Transverse colon (tissue), 4 donors: ENCODE results near the gene CD96. TPM values are rescaled to one million over a fixed set of nuclear protein-coding genes. Genes with fewer than 3 reads are reported as not detected.

ENCODE experiments used
- DNase-seq: peaks from one replicate; pipeline ENCODE4 v3.0.0-alpha.2; 2019
- H3K27ac ChIP-seq, 4 donors: fragments of 200-600 bp; sonication (generic); 2 replicates each; pipeline ENCODE4 v1.5.1; 2016 to 2018; ENCODE audit warnings: inconsistent platforms in 4 of 4
- H3K27me3 ChIP-seq: fragments of 200-600 bp; sonication (generic); 2 replicates; pipeline ENCODE4 v1.5.1; 2017; ENCODE audit warnings: inconsistent platforms
- H3K36me3 ChIP-seq, 4 donors: fragments of 200-600 bp; sonication (generic); 2 replicates each; pipeline ENCODE4 v1.5.1; 2017 to 2019; ENCODE audit warnings: inconsistent platforms in 4 of 4
- H3K4me1 ChIP-seq, 4 donors: fragments of 200-600 bp; sonication (generic); 2 replicates each; pipeline ENCODE4 v1.5.1; 2017 to 2020; ENCODE audit warnings: inconsistent platforms in 4 of 4
- H3K4me3 ChIP-seq, 4 donors: fragments of 200-600 bp; sonication (generic); 1 replicate in 1 of 4; 2 replicates in 3 of 4; pipeline versions ENCODE4 v1.5.1 to v1.6.1; 2017 to 2019; ENCODE audit warnings: inconsistent platforms in 4 of 4
- H3K9me3 ChIP-seq, 2 donors: fragments of 200-600 bp; sonication (generic); 2 replicates each; pipeline ENCODE4 v1.5.1; 2017 to 2019; ENCODE audit warnings: inconsistent platforms in 2 of 2
- EP300 ChIP-seq: sonication (generic); formaldehyde crosslinking; IDR thresholded peaks from one replicate; pipeline ENCODE4 v1.6.1; 2017; ENCODE audit warnings: antibody characterized with exemption, low read depth
- POLR2A ChIP-seq: fragments of 450-650 bp; IDR thresholded peaks from one replicate; pipeline ENCODE4 v1.6.1; 2016; ENCODE audit warnings: antibody characterized with exemption, mild to moderate bottlenecking, moderate library complexity
- POLR2AphosphoS5 ChIP-seq, 3 donors: sonication (generic); formaldehyde crosslinking; IDR thresholded peaks; one replicate each; pipeline ENCODE4 v1.6.1; 2016; ENCODE audit warnings: antibody characterized with exemption in 3 of 3
- WGBS, 2 donors: methylation state at CpG; one replicate each; pipeline ENCODE4 v1.1.5; 2018; ENCODE audit warnings: low coverage in 1 of 2; 5-methylcytosine and 5-hydroxymethylcytosine counted together
- in situ Hi-C, 4 donors: fragments of 200-750 bp; cut with MboI; loops; one replicate each; pipeline versions ENCODE4 v1.15.0 to v1.15.1; 2017; ENCODE audit warnings: low sequenced_read_pairs in 3 of 4, low pct_ligation_motif_present in 1 of 4, low pct_unique_long_range_greater_than_20kb in 1 of 4
- intact Hi-C: fragments of 100-400 bp; cut with DNase I; formaldehyde crosslinking; loops from one replicate; pipeline ENCODE4 v1.15.1; 2023; ENCODE audit warnings: low total_unique reads
- total RNA-seq, 4 donors: library from RNA; depleted of rRNA; stranded (reverse); fragments of >200 nt; gene quantifications; one replicate each; pipeline ENCODE4 v1.1.0, GENCODE V29; 2016
- TF ChIP-seq, protein P1 (sequence below), 5 experiments: fragments of 200-600 bp in 3 of 5; fragments of 450-650 bp in 2 of 5; sonication (generic) in 3 of 5; IDR thresholded peaks; 1 replicate in 2 of 5; 2 replicates in 3 of 5; pipeline ENCODE4 v1.5.1; 2016 to 2017; ENCODE audit warnings: antibody characterized with exemption in 5 of 5, inconsistent platforms in 3 of 5, mild to moderate bottlenecking in 2 of 5, moderate library complexity in 1 of 5

The CD96 gene
- total RNA-seq, 4 donors from 2014 or later: 5.5 to 24.3 (median 13.0) TPM

- H3K36me3 ChIP-seq: no peaks in the 10 kb centered on the region
- no peaks in the 10 kb centered on the region for H3K4me1 ChIP-seq
- H3K27me3 ChIP-seq: no peaks in the 10 kb centered on the region
- TF ChIP-seq EP300: no peak
- no peak overlapping the region for H3K4me3 ChIP-seq
- WGBS, 2 donors: 79 to 86% methylated on average over 5 of the region's 5 CpGs
- H3K27ac ChIP-seq: no peak overlapping the region
- DNase-seq: no peak
- intact Hi-C loops (no loop called here), in situ Hi-C loops (no loop called here)
- H3K9me3 ChIP-seq: no peaks in the 10 kb centered on the region
These were observed 37.5 kb downstream of the CD96 start for GRCh38 chr3:111579495-111579894.

DNA sequence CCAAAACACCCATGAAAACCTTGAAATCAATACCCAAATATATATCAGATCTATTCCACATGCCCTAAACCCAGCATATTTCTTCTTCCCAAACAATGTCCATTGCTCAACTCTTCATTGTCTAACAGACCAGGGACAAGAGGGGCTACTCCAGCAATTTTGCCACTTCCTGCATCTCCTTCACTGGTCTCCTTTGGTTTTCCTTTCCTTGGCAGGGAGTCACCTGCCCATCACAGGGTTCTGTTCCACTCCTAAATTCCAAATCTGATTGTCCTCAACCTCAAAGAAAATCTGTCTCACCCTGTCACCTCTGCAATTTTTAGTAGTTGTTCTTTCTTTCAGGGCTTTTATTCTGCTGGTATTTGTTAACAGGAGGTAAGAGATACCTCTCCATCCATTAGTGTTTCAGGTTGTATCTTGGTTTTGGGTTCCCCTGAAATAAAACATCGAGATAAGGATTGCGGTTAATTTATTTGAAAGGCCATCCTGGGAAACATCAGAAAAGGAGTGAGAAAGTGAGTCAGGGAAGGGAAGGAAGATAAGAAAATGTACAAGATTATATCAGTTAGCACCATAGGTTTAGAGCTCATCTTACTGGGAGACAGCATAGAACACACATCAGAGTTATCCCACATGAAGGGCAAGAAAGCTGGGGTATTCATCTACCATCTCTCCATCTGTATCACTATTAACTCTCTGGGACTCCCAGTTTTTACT lies 39.6 kb downstream of the CD96 start:
- intact Hi-C loops: no loop called here

DNA sequence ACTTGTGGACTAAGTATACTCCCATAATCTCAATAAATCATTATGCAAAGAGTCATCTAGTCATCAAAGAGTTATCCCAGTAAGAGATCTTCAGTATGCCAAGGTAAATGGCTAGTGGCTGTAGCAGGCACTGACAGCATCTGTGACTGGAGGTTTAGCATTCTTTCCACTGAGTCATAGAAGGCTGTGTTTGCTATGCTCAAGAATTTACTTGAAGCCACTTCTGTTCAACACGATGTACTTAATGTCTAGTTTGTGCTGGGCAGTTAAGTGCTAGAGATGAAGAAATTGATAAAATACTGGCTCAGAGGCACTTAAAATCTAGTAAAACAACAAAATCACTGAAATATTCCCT lies 40.1 kb downstream of the CD96 start:
- Histone ChIP-seq H3K4me1 (no peaks in the 10 kb centered on the region), H3K9me3 (no peaks in the 10 kb centered on the region), H3K36me3 (no peaks in the 10 kb centered on the region), H3K27me3 (no peaks in the 10 kb centered on the region), H3K27ac (no peak overlapping the region), H3K4me3 (no peak overlapping the region)
- intact Hi-C loops: no loop called here
- 53% methylated on average over 1 of the region's 1 CpG; no CpG with 5 or more reads in 1 of the 2 donors for WGBS, 2 donors
- TF ChIP-seq, protein P1, sequence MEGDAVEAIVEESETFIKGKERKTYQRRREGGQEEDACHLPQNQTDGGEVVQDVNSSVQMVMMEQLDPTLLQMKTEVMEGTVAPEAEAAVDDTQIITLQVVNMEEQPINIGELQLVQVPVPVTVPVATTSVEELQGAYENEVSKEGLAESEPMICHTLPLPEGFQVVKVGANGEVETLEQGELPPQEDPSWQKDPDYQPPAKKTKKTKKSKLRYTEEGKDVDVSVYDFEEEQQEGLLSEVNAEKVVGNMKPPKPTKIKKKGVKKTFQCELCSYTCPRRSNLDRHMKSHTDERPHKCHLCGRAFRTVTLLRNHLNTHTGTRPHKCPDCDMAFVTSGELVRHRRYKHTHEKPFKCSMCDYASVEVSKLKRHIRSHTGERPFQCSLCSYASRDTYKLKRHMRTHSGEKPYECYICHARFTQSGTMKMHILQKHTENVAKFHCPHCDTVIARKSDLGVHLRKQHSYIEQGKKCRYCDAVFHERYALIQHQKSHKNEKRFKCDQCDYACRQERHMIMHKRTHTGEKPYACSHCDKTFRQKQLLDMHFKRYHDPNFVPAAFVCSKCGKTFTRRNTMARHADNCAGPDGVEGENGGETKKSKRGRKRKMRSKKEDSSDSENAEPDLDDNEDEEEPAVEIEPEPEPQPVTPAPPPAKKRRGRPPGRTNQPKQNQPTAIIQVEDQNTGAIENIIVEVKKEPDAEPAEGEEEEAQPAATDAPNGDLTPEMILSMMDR (IDR thresholded peaks at IDR 0.05): no peak
- TF ChIP-seq POLR2AphosphoS5 (IDR thresholded peaks at IDR 0.05): no peak
- no peak for TF ChIP-seq EP300
- TF ChIP-seq POLR2A: no peak
- in situ Hi-C loops: no loop called here
- no peak for DNase-seq

More for the DNA sequence above, 39.6 kb downstream of the CD96 start:
- Histone ChIP-seq H3K9me3 (no peaks in the 10 kb centered on the region), H3K4me3 (no peak overlapping the region), H3K27me3 (no peaks in the 10 kb centered on the region), H3K27ac (no peak overlapping the region), H3K36me3 (no peaks in the 10 kb centered on the region), H3K4me1 (no peaks in the 10 kb centered on the region)
- DNase-seq: no peak
- in situ Hi-C loops: no loop called here
- no peak for TF ChIP-seq EP300
- TF ChIP-seq, protein P1 (IDR thresholded peaks at IDR 0.05): no peak
- TF ChIP-seq POLR2A: no peak
- no peak for TF ChIP-seq POLR2AphosphoS5 (IDR thresholded peaks at IDR 0.05)
- WGBS, 2 donors: 94 to 100% methylated on average over 2 of the region's 2 CpGs

DNA sequence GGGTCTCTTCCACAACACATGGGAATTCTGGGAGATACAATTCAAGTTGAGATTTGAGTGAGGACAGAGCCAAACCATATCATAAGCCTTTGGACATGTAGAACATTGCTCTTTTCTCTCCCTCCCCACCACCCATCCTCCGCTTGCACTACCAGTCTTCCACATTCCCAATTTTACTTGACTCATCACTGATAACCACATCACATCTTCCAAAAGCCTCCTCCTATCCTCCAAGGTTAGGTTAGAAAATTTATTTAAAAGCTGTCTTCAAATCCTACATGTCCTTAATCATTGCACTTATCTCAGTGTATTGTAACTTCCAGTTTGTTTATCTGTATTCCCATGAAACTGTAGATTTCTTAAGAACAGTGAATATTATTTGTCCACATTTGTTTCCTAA lies 42.7 kb downstream of the CD96 start:
- Histone ChIP-seq H3K36me3 (no peaks in the 10 kb centered on the region), H3K9me3 (no peaks in the 10 kb centered on the region), H3K27me3 (no peaks in the 10 kb centered on the region), H3K4me1 (no peaks in the 10 kb centered on the region), H3K4me3 (no peak overlapping the region), H3K27ac (no peak overlapping the region)
- DNase-seq: no peak
- in situ Hi-C loops (no loop called here), intact Hi-C loops (no loop called here)
- WGBS, 2 donors: 97% methylated on average over 1 of the region's 1 CpG; no CpG with 5 or more reads in 1 of the 2 donors
- TF ChIP-seq EP300 (no peak), POLR2AphosphoS5 (IDR thresholded peaks at IDR 0.05) (no peak), POLR2A (no peak)
- TF ChIP-seq, protein P1 (IDR thresholded peaks at IDR 0.05): no peak

DNA sequence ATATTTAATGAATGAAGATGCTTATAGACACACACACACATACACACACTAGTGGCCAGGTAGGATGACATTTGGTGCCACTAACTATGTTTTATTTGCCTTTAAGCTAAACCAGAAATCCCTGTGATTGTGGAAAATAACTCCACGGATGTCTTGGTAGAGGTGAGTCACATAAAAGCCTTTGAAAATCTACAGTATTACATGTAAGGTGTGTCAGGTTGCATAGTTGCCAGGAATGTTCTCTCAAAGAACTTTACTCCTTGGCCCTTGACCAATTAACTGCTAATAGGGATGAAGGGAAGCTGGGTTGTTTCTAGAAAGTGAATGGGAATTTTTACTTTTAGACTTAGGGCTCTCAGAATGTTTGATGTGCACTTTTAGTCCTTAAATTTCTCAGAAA lies 43.2 kb downstream of the CD96 start:
- no peak overlapping the region for H3K4me3 ChIP-seq
- no peak for DNase-seq
- H3K4me1 ChIP-seq: no peaks in the 10 kb centered on the region
- H3K27ac ChIP-seq: no peak overlapping the region
- H3K27me3 ChIP-seq: no peaks in the 10 kb centered on the region
- WGBS, 2 donors: 25 to 60% methylated on average over 1 of the region's 1 CpG
- H3K36me3 ChIP-seq: no peaks in the 10 kb centered on the region
- intact Hi-C loops (no loop called here), in situ Hi-C loops (no loop called here)
- no peaks in the 10 kb centered on the region for H3K9me3 ChIP-seq
- TF ChIP-seq POLR2A: no peak
- TF ChIP-seq, protein P1 (IDR thresholded peaks at IDR 0.05): no peak
- TF ChIP-seq EP300: no peak
- TF ChIP-seq POLR2AphosphoS5 (IDR thresholded peaks at IDR 0.05): no peak
